ENCODE measurements around the gene CTAGE8.
"Not testable (repeated sequence)": the region's sequence is repeated elsewhere in the genome, so short reads cannot be mapped to it uniquely, and the experiment has no call there.

CTAGE8 gene

GRCh38 chr7:144262128-144262527 is 7.0 kb downstream of the CTAGE8 start:
- not testable (repeated sequence) for H3K27ac ChIP-seq; DNase-seq (ENCODE audit: low read depth, low spot score)

GRCh38 chr7:144259067-144259466 is 10.0 kb downstream of the CTAGE8 start:
- not testable (repeated sequence) for H3K27ac ChIP-seq; DNase-seq (ENCODE audit: low read depth, low spot score)

GRCh38 chr7:144256112-144256511 is 13.0 kb downstream of the CTAGE8 start:
- DNase-seq (ENCODE audit: low read depth, low spot score), result no peak
- no peak overlapping the region for H3K27ac ChIP-seq

GRCh38 chr7:144255471-144255897 is 13.6 kb downstream of the CTAGE8 start:
- no peak for DNase-seq (ENCODE audit: low read depth, low spot score)
- H3K27ac ChIP-seq, result no peak overlapping the region

GRCh38 chr7:144252307-144252706 is 16.8 kb downstream of the CTAGE8 start:
- not testable (repeated sequence) for DNase-seq (ENCODE audit: low read depth, low spot score); H3K27ac ChIP-seq

- H3K27ac ChIP-seq; DNase-seq (ENCODE audit: low read depth, low spot score): not testable (repeated sequence)
These were observed 21.3 kb downstream of the CTAGE8 start for GRCh38 chr7:144247674-144248330.

- not testable (repeated sequence) for H3K27ac ChIP-seq; DNase-seq (ENCODE audit: low read depth, low spot score)
These were observed 22.1 kb downstream of the CTAGE8 start for GRCh38 chr7:144246967-144247366.

- DNase-seq (ENCODE audit: low read depth, low spot score); H3K27ac ChIP-seq: not testable (repeated sequence)
These were observed 23.7 kb downstream of the CTAGE8 start for GRCh38 chr7:144245372-144245771.

GRCh38 chr7:144239365-144239764 is 29.7 kb downstream of the CTAGE8 start, which contains the start of gene OR2A42:
Gene OR2A42 (minus strand): TSS chr7:144239605. CDS start chr7:144232843, 6,762 bp downstream.
- not testable (repeated sequence) for DNase-seq (ENCODE audit: low read depth, low spot score); H3K27ac ChIP-seq

- not testable (repeated sequence) for H3K27ac ChIP-seq; DNase-seq (ENCODE audit: low read depth, low spot score)
These were observed 30.5 kb downstream of the CTAGE8 start for GRCh38 chr7:144238530-144239082.

GRCh38 chr7:144233039-144233438 is 36.0 kb downstream of the CTAGE8 start:
- H3K27ac ChIP-seq; DNase-seq (ENCODE audit: low read depth, low spot score): not testable (repeated sequence)

- DNase-seq (ENCODE audit: low read depth, low spot score), result not testable (repeated sequence)
These were observed 38.1 kb downstream of the CTAGE8 start for GRCh38 chr7:144231027-144231426.

GRCh38 chr7:144228810-144229209 is 40.3 kb downstream of the CTAGE8 start:
- H3K27ac ChIP-seq; DNase-seq (ENCODE audit: low read depth, low spot score): not testable (repeated sequence)

More at GRCh38 chr7:144231027-144231426, 38.1 kb downstream of the CTAGE8 start:
- H3K27ac ChIP-seq, result not testable (repeated sequence)

GRCh38 chr7:144226866-144227265 is 42.2 kb downstream of the CTAGE8 start:
- not testable (repeated sequence) for DNase-seq (ENCODE audit: low read depth, low spot score); H3K27ac ChIP-seq

- not testable (repeated sequence) for H3K27ac ChIP-seq; DNase-seq (ENCODE audit: low read depth, low spot score)
These were observed 45.4 kb downstream of the CTAGE8 start for GRCh38 chr7:144223675-144224074.

GRCh38 chr7:144220531-144220930 is 48.6 kb downstream of the CTAGE8 start:
- DNase-seq (ENCODE audit: low read depth, low spot score); H3K27ac ChIP-seq: not testable (repeated sequence)

- not testable (repeated sequence) for DNase-seq (ENCODE audit: low read depth, low spot score); H3K27ac ChIP-seq
These were observed 49.9 kb downstream of the CTAGE8 start for GRCh38 chr7:144219149-144219548.

- not testable (repeated sequence) for DNase-seq (ENCODE audit: low read depth, low spot score); H3K27ac ChIP-seq
These were observed 50.5 kb downstream of the CTAGE8 start for GRCh38 chr7:144218581-144218980.

GRCh38 chr7:144217200-144217599 is 51.9 kb downstream of the CTAGE8 start:
- not testable (repeated sequence) for H3K27ac ChIP-seq; DNase-seq (ENCODE audit: low read depth, low spot score)
